H9 (cell line): ENCODE data around the gene GBE1. TPM values are rescaled to one million over a fixed set of nuclear protein-coding genes. Genes with fewer than 3 reads are reported as not detected.

Source experiments
- DNase-seq: peaks from one replicate; pipeline ENCODE4 v3.0.0-alpha.2; 2017
- H2AFZ ChIP-seq: one replicate; pipeline ENCODE4 v1.6.1; 2013; ENCODE audit warnings: mild to moderate bottlenecking, low read length, control low read depth, moderate library complexity
- H2AK5ac ChIP-seq: 2 replicates; pipeline ENCODE4 v1.6.1; 2013; ENCODE audit warnings: low read length, control low read depth, mixed read lengths; ENCODE audit not compliant: insufficient read length
- H2BK120ac ChIP-seq: one replicate; pipeline ENCODE4 v1.6.1; 2013; ENCODE audit warnings: low read depth, mild to moderate bottlenecking, low read length, control low read depth, inconsistent platforms; ENCODE audit not compliant: poor library complexity, severe bottlenecking
- H2BK12ac ChIP-seq: 2 replicates; pipeline ENCODE4 v1.6.1; 2013; ENCODE audit warnings: low read length, control low read depth, mixed read lengths, low read depth; ENCODE audit not compliant: insufficient read length
- H2BK15ac ChIP-seq: 2 replicates; pipeline ENCODE4 v1.6.1; 2013; ENCODE audit warnings: low read depth, low read length, control low read depth
- H2BK20ac ChIP-seq: one replicate; pipeline ENCODE4 v1.6.1; 2013; ENCODE audit warnings: low read depth, mild to moderate bottlenecking, low read length, control low read depth, inconsistent platforms; ENCODE audit not compliant: poor library complexity, severe bottlenecking
- H2BK5ac ChIP-seq: 2 replicates; pipeline ENCODE4 v1.6.1; 2013; ENCODE audit warnings: low read length, control low read depth, mixed read lengths; ENCODE audit not compliant: insufficient read length
- H3K14ac ChIP-seq: 2 replicates; pipeline ENCODE4 v1.6.1; 2013; ENCODE audit warnings: low read length, control low read depth; ENCODE audit not compliant: insufficient read depth
- H3K18ac ChIP-seq: 2 replicates; pipeline ENCODE4 v1.6.1; 2013; ENCODE audit warnings: low read depth, mild to moderate bottlenecking, mixed read lengths, low read length, control low read depth; ENCODE audit not compliant: insufficient read length
- H3K23ac ChIP-seq: 2 replicates; pipeline ENCODE4 v1.6.1; 2013; ENCODE audit warnings: low read length, control low read depth, mixed read lengths, low read depth; ENCODE audit not compliant: insufficient read length
- H3K23me2 ChIP-seq: 2 replicates; pipeline ENCODE4 v1.6.1; 2013; ENCODE audit warnings: low read depth, mild to moderate bottlenecking, mixed read lengths, low read length, control low read depth; ENCODE audit not compliant: insufficient read length, poor library complexity, severe bottlenecking
- H3K27ac ChIP-seq: 2 replicates; pipeline ENCODE4 v1.5.1; 2013; ENCODE audit warnings: low read length, control low read depth, mixed read lengths, low read depth; ENCODE audit not compliant: insufficient read length
- H3K27me3 ChIP-seq: 2 replicates; pipeline ENCODE4 v1.6.1; 2013; ENCODE audit warnings: low read length, control low read depth, inconsistent platforms; ENCODE audit not compliant: insufficient read depth
- H3K4ac ChIP-seq: 2 replicates; pipeline ENCODE4 v1.6.1; 2013; ENCODE audit warnings: low read depth, mild to moderate bottlenecking, control low read depth, inconsistent platforms, low read length, moderate library complexity
- H3K4me1 ChIP-seq: 2 replicates; pipeline ENCODE4 v1.6.1; 2013; ENCODE audit warnings: low read length, control low read depth, inconsistent platforms; ENCODE audit not compliant: insufficient read depth
- H3K4me2 ChIP-seq: 2 replicates; pipeline ENCODE4 v1.6.1; 2013; ENCODE audit warnings: low read length, control low read depth, mixed read lengths; ENCODE audit not compliant: insufficient read length, insufficient read depth
- H3K56ac ChIP-seq: 2 replicates; pipeline ENCODE4 v1.6.1; 2013; ENCODE audit warnings: low read depth, mild to moderate bottlenecking, mixed read lengths, low read length, control low read depth; ENCODE audit not compliant: insufficient read length
- H3K79me1 ChIP-seq: 2 replicates; pipeline ENCODE4 v1.6.1; 2013; ENCODE audit warnings: low read depth, mild to moderate bottlenecking, moderate library complexity, low read length, control low read depth, inconsistent platforms; ENCODE audit not compliant: insufficient read depth, poor library complexity, severe bottlenecking
- H3K79me2 ChIP-seq: 2 replicates; pipeline ENCODE4 v1.6.1; 2013; ENCODE audit warnings: low read length, control low read depth, inconsistent platforms; ENCODE audit not compliant: insufficient read depth
- H3K9ac ChIP-seq: 2 replicates; pipeline ENCODE4 v1.6.1; 2013; ENCODE audit warnings: low read length, control low read depth, mixed read lengths; ENCODE audit not compliant: insufficient read length; ENCODE audit errors: extremely low read depth
- H3K9me3 ChIP-seq: one replicate; pipeline ENCODE4 v1.6.1; 2013; ENCODE audit warnings: low read depth, low read length, inconsistent platforms; ENCODE audit not compliant: control insufficient read depth
- H3T11ph ChIP-seq: one replicate; pipeline ENCODE4 v1.6.1; 2013; ENCODE audit warnings: mild to moderate bottlenecking, low read length, control low read depth, inconsistent platforms
- H4K20me1 ChIP-seq: one replicate; pipeline ENCODE4 v1.6.1; 2013; ENCODE audit not compliant: control insufficient read depth, insufficient read length, insufficient read depth
- H4K5ac ChIP-seq: 2 replicates; pipeline ENCODE4 v1.6.1; 2013; ENCODE audit warnings: low read depth, mild to moderate bottlenecking, mixed read lengths, low read length, control low read depth; ENCODE audit not compliant: insufficient read length
- H4K8ac ChIP-seq: replicated peaks from 2 replicates; pipeline ENCODE4 v1.6.1; 2013; ENCODE audit warnings: low read length, control low read depth, mixed read lengths, low read depth; ENCODE audit not compliant: insufficient read length
- H4K91ac ChIP-seq: 2 replicates; pipeline ENCODE4 v1.6.1; 2013; ENCODE audit warnings: low read depth, mild to moderate bottlenecking, moderate library complexity, mixed read lengths, low read length, control low read depth; ENCODE audit not compliant: insufficient read length
- H3K27ac Mint-ChIP-seq, 3 experiments: 2 replicates in 2 of 3; 3 replicates in 1 of 3; pipeline ENCODE4 v1.8.0; 2020 to 2021; ENCODE audit warnings: mixed read lengths in 3 of 3, mild to moderate bottlenecking in 1 of 3, moderate library complexity in 1 of 3
- H3K27me3 Mint-ChIP-seq: 2 replicates; pipeline ENCODE4 v1.8.0; 2021; ENCODE audit warnings: low read depth, mild to moderate bottlenecking, moderate library complexity, mixed read lengths
- H3K36me3 Mint-ChIP-seq, 3 experiments: 2 replicates in 2 of 3; 3 replicates in 1 of 3; pipeline ENCODE4 v1.8.0; 2020 to 2021; ENCODE audit warnings: low read depth in 3 of 3, mixed read lengths in 3 of 3; ENCODE audit not compliant: insufficient read depth in 1 of 3
- H3K4me1 Mint-ChIP-seq, 2 experiments: 2 replicates each; pipeline ENCODE4 v1.8.0; 2020; ENCODE audit warnings: mixed read lengths in 2 of 2
- H3K4me3 Mint-ChIP-seq, 2 experiments: 2 replicates in 1 of 2; 3 replicates in 1 of 2; pipeline ENCODE4 v1.8.0; 2020 to 2021; ENCODE audit warnings: mild to moderate bottlenecking in 2 of 2, mixed read lengths in 2 of 2, moderate library complexity in 1 of 2
- H3K9me3 Mint-ChIP-seq, 2 experiments: 2 replicates in 1 of 2; 3 replicates in 1 of 2; pipeline ENCODE4 v1.8.0; 2020; ENCODE audit warnings: mild to moderate bottlenecking in 2 of 2, mixed read lengths in 2 of 2, moderate library complexity in 1 of 2
- CTCF ChIP-seq: fragments of 200-600 bp; sonication (generic); conservative IDR thresholded peaks from 3 replicates; pipeline ENCODE4 v1.8.0; 2021; ENCODE audit warnings: antibody characterized with exemption, mild to moderate bottlenecking
- WGBS: extraction: QIAGEN DNeasy Blood & Tissue Kit; methylation state at CpG from one replicate; pipeline ENCODE4 v1.1.7; 2013; ENCODE audit warnings: missing lambda C conversion rate, low lambda C conversion rate, mixed read lengths; ENCODE audit not compliant: insufficient read length; ENCODE audit errors: extremely low coverage; 5-methylcytosine and 5-hydroxymethylcytosine counted together
- total RNA-seq: library from RNA; stranded (reverse); gene quantifications from 2 replicates; pipeline ENCODE4 v1.2.1, GENCODE V29; 2021

GBE1 gene
- total RNA-seq, 1 experiment from 2014 or later = 13.8 TPM

- no peak for TF ChIP-seq CTCF
These were observed 211.6 kb downstream of the GBE1 start for GRCh38 chr3:81549831-81550230.

More at GRCh38 chr3:81549831-81550230, 211.6 kb downstream of the GBE1 start:
- Histone ChIP-seq H2AK5ac (no peak overlapping the region), H4K8ac (no peak overlapping the region), H4K91ac (no peak overlapping the region), H2AFZ (no peak overlapping the region), H4K20me1 (no peaks in the 10 kb centered on the region), H4K5ac (no peak overlapping the region), H2BK20ac (no peak overlapping the region), H3K4ac (no peak overlapping the region), H3K18ac (no peak overlapping the region), H3K79me2 (no peaks in the 10 kb centered on the region), H3T11ph (no peak overlapping the region), H3K27ac (no peak overlapping the region), H2BK120ac (no peak overlapping the region), H3K4me2 (no peak overlapping the region), H3K79me1 (no peaks in the 10 kb centered on the region), H3K14ac (no peak overlapping the region), H3K9me3 (no peaks in the 10 kb centered on the region), H3K23ac (no peak overlapping the region), H3K27me3 (no peaks in the 10 kb centered on the region), H3K23me2 (no peaks in the 10 kb centered on the region), H2BK12ac (no peak overlapping the region), H2BK5ac (no peak overlapping the region), H3K9ac (no peak overlapping the region), H3K4me1 (no peaks in the 10 kb centered on the region; the same call in 1 of the 2 replicates), H3K56ac (no peak overlapping the region), H2BK15ac (no peak overlapping the region)
- no peak for DNase-seq
- Mint-ChIP-seq H3K27me3 (no peaks in the 10 kb centered on the region), H3K36me3 (peaks cover 14 to 24% (median 20%) of the 10 kb centered on the region in 3 experiments; a peak in 6 of 7 replicates), H3K4me3 (no peak overlapping the region), H3K9me3 (peaks cover 10 to 20% of the 10 kb centered on the region in 2 experiments; a peak in 4 of 5 replicates), H3K4me1 (peaks cover 0 to 3% of the 10 kb centered on the region in 2 experiments; a peak in 1 of 4 replicates), H3K27ac (no peak overlapping the region)
- no CpG with 5 or more reads among the region's 2 CpGs for WGBS
